Cardiac muscle cell (in vitro differentiated cells and primary cell): ENCODE measurements around the gene KDM1A. TPM values are rescaled to one million over a fixed set of nuclear protein-coding genes. Genes with fewer than 3 reads are reported as not detected.

Source experiments
- DNase-seq, 2 donors: peaks; one replicate each; pipeline versions ENCODE4 v3.0.0 to v3.0.0-alpha.2; 2010 to 2017; ENCODE audit warnings: low read depth in 1 of 2, low spot score in 1 of 2
- H3K27ac ChIP-seq: fragments of 200-600 bp; sonication (generic); 2 replicates; pipeline ENCODE4 v1.5.1; 2016
- H3K27me3 ChIP-seq: fragments of 200-600 bp; sonication (generic); 2 replicates; pipeline ENCODE4 v1.6.0; 2016; ENCODE audit warnings: control low read depth
- H3K36me3 ChIP-seq: fragments of 200-600 bp; sonication (generic); 2 replicates; pipeline ENCODE4 v1.5.1; 2016; ENCODE audit warnings: control low read depth
- H3K4me1 ChIP-seq: fragments of 200-600 bp; sonication (generic); 2 replicates; pipeline ENCODE4 v1.8.1; 2017; ENCODE audit warnings: low read depth, mild to moderate bottlenecking, mixed run types
- H3K4me3 ChIP-seq: fragments of 200-600 bp; sonication (generic); 2 replicates; pipeline ENCODE4 v1.5.1; 2016; ENCODE audit warnings: mild to moderate bottlenecking
- H3K9me3 ChIP-seq: fragments of 200-600 bp; sonication (generic); 2 replicates; pipeline ENCODE4 v1.5.1; 2017; ENCODE audit warnings: low read depth, mild to moderate bottlenecking, control low read depth
- polyA plus RNA-seq: library from polyadenylated mRNA; unstranded; fragments of >200 nt; fragmentation: Nextera tagmentation; extraction: Ambion mirVana; gene quantifications from 2 replicates; pipeline ENCODE4 v1.2.1, GENCODE V29; 2016
- total RNA-seq: library from RNA; depleted of rRNA; stranded (reverse); fragments of >200 nt; gene quantifications from 2 replicates; pipeline ENCODE4 v1.2.3, GENCODE V29; 2016
- TF ChIP-seq, protein P1 (sequence below): IDR thresholded peaks from 2 replicates; pipeline ENCODE4 v1.5.1; 2012; ENCODE audit warnings: low read depth, mild to moderate bottlenecking, low read length

Gene KDM1A
- total and polyA plus RNA-seq, 2 experiments from 2014 or later: 138 to 168 TPM

DNA sequence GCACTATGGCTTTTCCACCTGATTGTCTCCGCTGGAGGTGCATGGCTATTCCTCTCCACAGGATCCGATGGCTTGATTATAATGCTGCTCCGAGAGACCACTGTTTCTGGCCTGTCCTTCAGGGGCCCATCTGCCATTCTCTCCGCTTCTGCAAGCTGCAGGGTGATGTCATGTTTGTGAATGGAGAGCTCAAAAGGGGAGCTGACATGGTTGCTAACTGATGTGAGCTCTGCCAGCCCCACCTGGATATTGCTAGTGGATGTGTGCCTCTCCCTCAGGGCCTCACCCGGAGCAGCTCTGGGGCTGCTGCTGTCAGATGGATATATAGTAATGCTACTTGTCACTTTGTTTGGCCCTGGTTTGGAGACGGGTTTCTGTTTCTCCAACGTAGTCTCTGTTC lies 72.3 kb downstream of the KDM1A start:
- Histone ChIP-seq H3K9me3 (no peaks in the 10 kb centered on the region), H3K27me3 (no peaks in the 10 kb centered on the region), H3K36me3 (peaks cover 45% of the 10 kb centered on the region), H3K4me1 (no peaks in the 10 kb centered on the region), H3K27ac (no peak overlapping the region), H3K4me3 (no peak overlapping the region)
- TF ChIP-seq, protein P1, sequence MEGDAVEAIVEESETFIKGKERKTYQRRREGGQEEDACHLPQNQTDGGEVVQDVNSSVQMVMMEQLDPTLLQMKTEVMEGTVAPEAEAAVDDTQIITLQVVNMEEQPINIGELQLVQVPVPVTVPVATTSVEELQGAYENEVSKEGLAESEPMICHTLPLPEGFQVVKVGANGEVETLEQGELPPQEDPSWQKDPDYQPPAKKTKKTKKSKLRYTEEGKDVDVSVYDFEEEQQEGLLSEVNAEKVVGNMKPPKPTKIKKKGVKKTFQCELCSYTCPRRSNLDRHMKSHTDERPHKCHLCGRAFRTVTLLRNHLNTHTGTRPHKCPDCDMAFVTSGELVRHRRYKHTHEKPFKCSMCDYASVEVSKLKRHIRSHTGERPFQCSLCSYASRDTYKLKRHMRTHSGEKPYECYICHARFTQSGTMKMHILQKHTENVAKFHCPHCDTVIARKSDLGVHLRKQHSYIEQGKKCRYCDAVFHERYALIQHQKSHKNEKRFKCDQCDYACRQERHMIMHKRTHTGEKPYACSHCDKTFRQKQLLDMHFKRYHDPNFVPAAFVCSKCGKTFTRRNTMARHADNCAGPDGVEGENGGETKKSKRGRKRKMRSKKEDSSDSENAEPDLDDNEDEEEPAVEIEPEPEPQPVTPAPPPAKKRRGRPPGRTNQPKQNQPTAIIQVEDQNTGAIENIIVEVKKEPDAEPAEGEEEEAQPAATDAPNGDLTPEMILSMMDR: no peak
- no peak for DNase-seq

DNA sequence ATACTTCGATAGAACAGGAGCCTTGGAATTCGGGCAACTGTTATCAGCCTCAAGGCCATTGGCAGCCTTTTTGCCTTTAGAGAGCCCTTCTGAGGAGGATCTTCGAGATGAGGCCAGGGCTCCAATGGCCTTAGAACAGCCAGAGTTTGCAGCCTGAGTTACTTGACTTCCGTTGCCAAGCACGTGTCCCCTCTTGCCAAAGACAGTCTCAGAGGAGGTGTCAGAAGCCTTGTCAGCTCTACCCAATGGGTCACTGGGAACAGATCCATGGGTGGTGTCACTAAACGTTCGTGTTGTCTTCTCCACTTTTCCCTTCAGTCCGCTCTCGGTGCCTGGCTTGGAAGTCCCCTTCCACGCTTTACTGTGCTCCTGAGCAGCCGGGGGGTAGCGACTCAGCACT lies 73.2 kb downstream of the KDM1A start:
- TF ChIP-seq, protein P1: no peak
- no peak overlapping the region for H3K27ac ChIP-seq
- no peaks in the 10 kb centered on the region for H3K27me3 ChIP-seq
- no peak for DNase-seq
- H3K4me1 ChIP-seq: no peaks in the 10 kb centered on the region
- no peak overlapping the region for H3K4me3 ChIP-seq
- peaks cover 40% of the 10 kb centered on the region for H3K36me3 ChIP-seq
- H3K9me3 ChIP-seq: no peaks in the 10 kb centered on the region

DNA sequence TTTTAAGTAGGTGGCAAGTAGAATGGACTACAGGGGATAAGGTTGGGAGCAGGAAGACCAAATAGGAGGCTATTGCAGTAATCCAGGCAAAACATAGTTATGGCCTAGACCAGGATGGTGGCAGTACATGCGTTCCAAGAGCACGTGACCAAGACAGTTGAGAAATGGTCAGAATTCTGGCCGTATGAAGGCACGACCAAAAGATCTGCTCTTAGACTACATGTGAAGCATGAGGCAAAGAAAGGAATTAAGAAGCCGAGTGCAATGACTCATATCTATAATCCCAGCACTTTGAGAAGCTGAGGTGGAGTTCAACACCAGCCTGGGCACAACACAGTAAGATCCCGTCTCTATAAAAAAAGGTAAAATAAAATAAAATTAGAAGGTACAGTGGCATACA lies 78.0 kb downstream of the KDM1A start:
- Histone ChIP-seq H3K4me1 (peaks cover 23% of the 10 kb centered on the region), H3K27ac (no peak overlapping the region), H3K36me3 (peaks cover 19% of the 10 kb centered on the region), H3K4me3 (no peak overlapping the region), H3K27me3 (no peaks in the 10 kb centered on the region), H3K9me3 (no peaks in the 10 kb centered on the region)
- TF ChIP-seq, protein P1: no peak
- DNase-seq: no peak

DNA sequence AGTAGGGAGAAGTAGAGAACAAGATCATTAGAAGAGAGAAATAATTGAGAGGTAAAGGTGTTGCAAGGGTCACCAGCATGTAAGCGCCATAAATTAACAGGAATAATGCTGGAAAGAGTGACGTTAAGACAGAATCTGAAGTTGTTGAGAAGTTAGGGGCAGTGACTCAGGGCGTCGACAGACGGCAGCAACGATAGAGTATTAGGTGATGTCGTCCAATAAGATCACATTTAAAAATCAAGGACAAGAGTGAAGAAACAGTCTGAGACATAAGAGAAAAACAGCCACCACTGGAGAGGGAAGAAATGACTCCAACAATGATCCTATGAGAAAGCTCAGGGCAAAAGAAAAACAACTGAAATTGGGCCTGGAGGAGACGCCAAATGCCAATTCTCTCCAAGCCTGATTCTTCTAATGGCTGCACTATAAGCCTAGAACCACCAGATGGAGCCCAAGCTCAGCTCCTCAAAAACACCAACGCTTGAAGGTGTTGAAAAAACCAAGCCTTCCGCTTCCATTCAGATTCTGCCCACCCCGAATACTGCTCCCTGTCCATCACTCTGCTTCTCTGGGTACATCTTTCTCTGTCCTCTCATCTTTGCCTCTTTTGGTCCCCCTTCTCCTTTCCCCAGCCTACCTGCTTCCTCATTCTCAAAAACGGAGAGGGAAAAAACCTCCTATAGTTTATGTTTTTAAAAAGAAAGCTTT lies 79.3 kb downstream of the KDM1A start:
- DNase-seq: peak; percentile 83 to 85
- Histone ChIP-seq H3K4me3 (no peak overlapping the region), H3K27me3 (no peaks in the 10 kb centered on the region), H3K27ac (no peak overlapping the region), H3K36me3 (peaks cover 13% of the 10 kb centered on the region), H3K4me1 (peaks cover 36% of the 10 kb centered on the region), H3K9me3 (no peaks in the 10 kb centered on the region)
- TF ChIP-seq, protein P1: peak; percentile 94

DNA sequence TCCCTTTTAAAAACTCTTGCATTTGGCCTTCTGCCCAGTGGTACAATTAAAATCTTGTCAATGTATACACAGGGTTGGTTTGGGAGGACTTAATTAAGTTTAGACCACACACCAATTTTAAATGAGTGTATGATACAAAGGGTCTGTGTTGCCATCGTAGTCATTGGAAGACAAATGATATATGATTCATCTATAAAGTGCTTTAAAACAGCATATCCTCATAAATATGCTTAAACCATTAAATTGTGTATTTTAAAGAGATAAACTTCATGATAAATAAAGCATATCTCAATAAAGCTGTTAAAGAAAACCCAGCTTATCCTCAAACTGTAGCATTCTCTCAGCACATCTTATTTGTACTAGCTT lies 79.9 kb downstream of the KDM1A start:
- no peaks in the 10 kb centered on the region for H3K27me3 ChIP-seq
- TF ChIP-seq, protein P1: no peak
- no peak overlapping the region for H3K4me3 ChIP-seq
- H3K27ac ChIP-seq: no peak overlapping the region
- no peaks in the 10 kb centered on the region for H3K9me3 ChIP-seq
- peaks cover 8% of the 10 kb centered on the region for H3K36me3 ChIP-seq
- H3K4me1 ChIP-seq: peaks cover 36% of the 10 kb centered on the region
- DNase-seq: no peak
